Measurements from ENCODE around the gene PLK2.

PLK2 gene

DNA sequence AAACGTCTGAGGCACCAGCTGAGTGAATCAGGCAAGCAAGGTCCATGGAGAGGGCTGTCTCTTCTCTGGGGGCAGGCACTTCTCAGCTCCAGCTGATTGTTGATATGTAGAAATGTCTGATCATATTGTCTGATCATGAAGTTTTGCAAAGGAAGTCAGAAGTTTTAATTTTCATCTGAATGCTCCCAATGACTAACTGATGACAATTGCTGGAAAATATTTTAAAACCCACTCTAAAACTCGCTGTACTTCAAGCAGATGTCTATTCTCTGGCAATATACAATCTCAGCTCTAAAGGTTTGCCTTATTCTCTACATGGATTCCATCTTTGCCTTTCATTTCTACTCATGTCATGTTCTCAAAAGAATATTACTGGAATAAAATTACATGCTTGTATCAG is 12.7 kb downstream of the PLK2 start:
- DNase-seq: no peak

DNA sequence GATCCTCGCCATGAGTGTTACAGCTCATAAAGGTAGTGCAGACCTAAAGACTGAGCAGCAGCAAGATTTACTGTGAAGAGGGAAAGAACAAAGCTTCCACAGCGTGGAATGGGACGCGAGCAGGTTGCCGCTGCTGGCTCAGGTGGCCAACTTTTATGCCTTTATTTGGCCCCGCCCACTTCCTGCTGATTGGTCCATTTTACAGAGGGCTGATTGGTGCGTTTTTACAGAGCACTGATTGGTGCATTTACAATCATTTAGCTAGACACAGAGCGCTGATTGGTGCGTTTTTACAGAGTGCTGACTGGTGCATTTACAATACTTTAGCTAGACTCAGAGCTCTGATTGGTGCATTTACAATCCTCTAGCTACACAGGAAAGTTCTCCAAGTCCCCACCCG is 13.9 kb downstream of the PLK2 start:
- no peak for DNase-seq

DNA sequence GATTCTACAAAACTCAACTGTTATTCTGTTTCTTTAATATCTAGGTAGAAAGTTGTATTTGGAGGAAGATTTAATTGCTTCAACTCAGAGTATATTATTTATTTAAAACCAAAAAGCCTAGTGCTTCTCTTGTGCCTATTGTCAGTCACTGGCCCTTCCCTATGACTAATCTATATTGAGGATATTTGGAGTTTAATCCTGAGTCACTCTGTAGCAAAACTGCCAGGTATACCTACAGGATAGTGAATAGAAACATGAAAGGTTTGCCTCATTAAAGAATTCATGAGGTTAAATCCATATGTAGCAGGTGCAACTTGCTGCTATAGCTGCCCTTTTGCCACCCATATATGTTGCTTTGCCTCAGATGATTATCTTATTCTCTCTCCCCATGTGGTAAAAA is 15.1 kb downstream of the PLK2 start:
- DNase-seq: no peak

DNA sequence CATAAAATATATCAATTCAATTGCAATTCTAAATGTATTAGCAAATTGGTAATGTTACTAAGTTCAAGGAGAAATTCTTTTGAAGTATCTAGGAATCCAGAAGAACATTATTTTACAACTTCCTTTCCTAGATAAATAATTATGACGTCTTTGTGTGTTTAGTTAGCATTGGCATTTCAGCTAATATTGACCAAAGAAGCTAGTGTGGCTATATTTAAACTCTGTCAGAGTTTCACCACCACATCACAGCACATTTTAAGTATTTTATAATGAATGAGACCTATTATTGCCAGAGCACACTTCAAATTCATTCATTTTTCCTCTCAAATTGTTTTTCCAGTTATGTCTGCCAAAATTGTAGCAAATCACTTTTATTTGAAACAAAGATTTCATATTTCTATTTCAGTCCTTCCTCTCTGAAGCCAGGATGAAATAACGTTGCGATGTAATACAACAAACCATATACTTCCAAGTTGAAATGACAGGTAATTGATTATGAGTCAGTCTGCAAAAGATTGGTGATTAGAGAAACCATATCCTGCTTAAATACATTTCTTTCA is 18.9 kb downstream of the PLK2 start:
- no peak for DNase-seq

DNA sequence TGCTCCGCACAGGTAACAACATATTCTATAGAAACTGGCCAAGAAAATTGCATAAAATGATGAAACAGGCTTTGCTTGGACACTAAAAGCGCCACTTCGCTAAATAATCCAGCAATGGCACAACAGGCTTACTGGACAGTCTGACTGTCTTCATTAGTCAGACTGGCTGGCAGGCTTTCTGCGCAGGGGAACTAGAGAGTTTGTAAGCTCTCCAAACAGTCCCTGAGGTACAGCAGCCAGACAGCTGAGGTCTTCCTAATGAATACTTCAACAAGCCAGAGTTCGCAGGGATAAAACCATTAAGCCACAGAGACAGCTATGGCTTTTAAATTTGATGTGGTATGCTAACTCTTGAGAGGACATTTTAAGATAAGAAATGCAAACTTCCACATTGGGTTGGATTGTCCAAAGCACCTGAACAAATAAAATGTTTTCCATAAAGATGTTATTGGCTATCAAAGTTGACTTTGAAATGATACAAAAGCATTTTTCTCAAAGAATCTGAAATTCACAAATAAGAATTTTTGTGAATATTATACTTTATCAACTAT is 20.7 kb downstream of the PLK2 start:
- DNase-seq: no peak

DNA sequence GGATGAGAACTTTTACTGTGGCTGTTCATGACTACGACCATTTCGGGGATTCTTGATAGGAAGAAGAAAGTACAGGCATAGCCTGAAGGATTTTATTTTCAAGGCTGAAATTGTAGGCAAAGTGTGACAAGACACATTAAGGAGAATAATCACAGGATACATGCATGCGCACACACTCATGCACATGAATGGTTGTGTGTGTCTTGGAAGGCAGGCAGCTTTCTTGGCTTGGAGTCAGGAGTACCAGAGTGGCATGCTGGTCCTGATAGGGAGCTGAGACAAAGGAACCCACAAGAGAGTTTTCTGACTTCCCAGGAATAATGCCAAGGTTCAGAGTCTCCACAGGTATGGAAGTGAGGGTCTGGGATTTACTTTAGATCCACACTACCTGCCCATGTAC is 22.2 kb downstream of the PLK2 start:
- no peak for DNase-seq

DNA sequence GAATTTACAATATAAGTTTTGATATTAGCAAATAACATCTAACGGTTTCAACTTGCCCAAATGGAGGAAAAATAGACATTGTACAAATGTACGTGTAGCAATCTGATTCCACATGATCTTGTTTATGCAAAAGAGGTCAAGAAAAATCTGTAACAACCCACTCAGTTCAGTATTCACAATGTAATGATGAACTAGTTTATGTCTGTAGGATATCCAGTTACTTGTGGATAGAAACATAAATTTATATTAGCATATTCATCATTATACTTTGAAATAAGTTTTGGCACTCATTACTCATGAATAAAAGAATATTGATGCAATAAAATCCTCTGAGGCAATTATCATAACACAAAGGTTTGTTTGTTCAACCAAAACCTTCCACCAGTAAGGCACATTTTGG is 28.1 kb downstream of the PLK2 start:
- no peak for DNase-seq

DNA sequence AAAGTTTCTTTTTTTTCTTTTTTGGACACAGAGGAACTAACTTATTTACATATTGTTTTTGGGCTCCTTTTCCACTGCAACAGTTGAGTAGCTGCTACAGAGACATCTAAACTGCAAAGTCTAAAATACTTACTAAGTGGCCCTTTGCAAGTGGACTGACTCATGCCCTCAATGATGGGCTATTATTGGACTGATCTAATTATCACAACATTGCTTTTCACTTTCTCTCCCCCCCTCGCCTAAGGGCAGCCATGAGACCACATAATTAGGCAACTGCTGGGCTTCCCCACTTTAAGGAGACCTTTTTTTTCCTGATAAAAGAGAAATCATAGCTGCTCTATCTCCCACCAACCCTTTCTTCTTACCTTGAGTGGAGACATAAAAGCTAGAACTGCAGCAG is 47.0 kb downstream of the PLK2 start:
- no peak for DNase-seq

DNA sequence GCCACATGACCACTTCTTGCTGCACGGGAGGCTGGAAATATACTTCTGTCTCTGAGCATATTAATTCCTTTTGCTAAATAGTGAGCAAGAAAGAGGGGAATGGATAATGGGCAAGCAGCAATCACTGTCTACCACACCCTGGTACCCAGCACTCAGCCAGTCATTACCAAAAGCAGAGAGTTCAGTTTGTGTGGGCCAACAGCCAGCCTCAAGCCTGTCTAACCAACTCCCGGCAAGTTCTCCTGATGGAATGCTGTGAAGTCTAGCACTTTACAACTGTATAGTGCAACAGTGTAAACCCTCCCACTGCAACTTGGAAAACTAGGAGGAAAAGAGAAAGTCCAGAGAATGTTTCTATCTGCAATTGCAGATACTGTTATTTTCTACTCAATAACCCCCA is 47.8 kb downstream of the PLK2 start:
- no peak for DNase-seq

DNA sequence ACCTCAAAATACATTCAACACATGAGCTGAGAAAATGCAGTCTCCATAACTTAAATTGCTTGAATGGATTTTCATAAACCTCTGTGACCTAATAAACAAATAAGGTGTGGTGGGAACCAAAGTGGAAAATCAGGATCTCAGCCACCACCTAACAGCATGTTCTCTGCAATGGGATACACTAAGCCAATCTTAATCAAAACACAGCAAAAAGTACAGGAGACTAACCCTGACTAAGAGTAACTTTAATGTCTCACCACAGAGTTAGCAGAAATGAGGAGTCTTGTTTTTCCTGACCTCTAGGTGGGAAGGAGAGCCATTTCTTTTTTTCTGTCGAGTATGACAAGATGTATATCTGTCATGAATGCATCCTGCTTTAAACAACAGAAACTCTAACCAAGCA is 48.5 kb downstream of the PLK2 start:
- DNase-seq: no peak

DNA sequence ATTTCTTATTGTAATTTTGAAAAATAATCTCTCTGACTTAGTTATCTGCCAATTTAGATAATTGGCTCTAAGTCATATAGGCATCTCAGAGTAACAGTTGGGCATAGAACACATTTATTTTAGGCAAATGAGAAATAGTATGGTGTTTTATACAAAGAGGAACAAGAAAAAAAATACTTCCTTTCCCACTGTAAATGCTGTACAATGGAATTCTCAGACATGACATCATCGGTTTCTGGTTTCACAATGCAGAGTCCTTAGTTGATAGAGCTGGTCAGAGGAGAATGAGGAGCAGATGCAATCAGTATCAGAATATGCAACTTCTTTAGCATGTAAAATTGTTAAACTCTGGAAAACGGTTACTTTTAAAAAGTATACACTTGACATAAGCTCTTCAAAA is 49.4 kb downstream of the PLK2 start:
- DNase-seq: no peak

DNA sequence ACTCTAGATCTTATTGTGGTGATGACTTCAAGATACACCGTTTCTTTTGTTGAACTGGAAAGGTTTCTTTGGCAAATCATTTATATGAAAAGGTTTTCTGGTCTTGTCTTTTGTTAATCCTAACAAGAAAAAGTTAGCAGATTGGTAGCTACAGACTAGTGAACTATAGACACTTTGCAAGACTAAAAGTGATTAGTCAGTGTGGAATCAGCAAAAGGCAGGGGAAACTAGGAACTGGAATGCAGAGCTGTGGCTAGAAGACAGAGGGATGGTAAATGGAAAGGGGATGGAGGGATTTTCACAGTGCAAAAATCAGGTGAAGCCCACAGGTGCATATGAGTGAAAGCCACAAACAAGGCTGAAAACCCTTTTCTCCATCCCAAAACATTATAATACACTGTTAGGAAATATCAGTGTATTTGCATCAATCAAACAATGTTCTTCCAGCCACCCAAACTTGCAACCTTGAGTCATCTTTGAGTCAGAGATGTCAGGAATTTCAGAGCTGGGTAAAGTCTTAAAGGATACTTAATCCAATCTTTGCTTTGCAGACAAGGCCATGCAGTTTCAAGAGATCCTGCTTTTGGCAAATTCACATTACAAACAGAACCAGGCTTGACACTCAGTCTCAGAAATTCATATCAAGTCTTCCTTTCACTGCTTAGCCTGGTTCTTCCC is 52.7 kb downstream of the PLK2 start:
- DNase-seq: no peak

DNA sequence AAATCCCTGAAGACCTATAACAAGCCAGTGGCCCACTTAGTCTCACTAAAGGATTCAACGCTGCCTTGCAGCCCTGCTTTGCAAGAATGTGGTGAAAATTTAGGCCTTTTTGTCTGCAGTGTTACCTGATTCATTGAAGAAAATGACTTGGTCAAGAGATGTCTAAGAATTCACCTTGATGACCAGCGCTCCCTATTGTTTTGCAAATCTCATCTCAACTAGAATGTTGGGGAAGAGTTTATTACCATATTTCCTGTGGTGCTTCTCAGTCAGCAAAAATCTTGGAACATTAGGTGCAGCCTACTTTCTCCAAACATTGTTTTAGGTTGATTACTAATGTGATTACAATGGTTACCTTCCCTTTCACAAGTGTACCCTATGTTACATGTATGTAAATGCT is 53.5 kb downstream of the PLK2 start:
- DNase-seq: no peak

DNA sequence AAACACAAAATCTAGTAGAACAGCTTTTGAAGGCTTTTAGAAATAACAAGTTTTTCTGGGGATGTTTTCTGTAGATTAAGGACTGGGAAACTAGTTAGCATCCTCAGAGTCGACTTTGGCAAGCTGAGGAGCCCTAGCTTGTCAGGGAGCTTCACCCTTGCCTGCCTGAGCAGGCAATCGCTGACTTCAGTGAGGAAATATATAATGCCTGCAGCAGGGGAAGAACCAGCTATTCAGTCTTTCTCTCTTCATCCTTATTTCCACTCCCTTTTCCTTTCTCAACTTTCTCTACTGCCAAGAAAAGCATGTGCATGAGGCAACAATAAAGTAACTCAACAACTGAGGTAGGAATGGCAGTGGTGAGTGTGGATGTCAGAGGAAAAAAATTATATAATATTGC is 54.7 kb downstream of the PLK2 start:
- no peak for DNase-seq

DNA sequence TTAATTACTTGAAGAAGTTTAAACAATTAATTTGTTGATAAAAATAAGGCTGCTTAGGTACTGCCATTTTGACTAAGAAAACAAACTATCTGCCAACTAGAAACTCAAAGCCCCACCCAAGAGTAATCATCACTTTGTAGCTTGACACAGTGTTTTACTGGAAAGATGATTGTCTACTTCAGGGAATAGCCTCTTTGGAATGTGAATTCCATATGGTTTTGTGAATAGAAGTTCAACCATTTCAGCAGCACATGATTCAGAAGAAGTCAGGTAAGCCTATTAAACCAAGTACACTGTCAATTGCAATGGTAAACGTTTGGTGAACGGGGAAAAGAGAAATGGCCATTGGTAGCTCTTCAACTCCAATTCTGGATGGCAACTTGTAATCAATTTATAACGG is 55.2 kb downstream of the PLK2 start:
- no peak for DNase-seq
